Measurements from ENCODE around the gene SLC48A1. TPM values are rescaled to one million over a fixed set of nuclear protein-coding genes. Genes with fewer than 3 reads are reported as not detected.

Gene SLC48A1
- total RNA-seq, 4 donors from 2014 or later = 19.9 to 76.7 (median 23.1) TPM

DNA sequence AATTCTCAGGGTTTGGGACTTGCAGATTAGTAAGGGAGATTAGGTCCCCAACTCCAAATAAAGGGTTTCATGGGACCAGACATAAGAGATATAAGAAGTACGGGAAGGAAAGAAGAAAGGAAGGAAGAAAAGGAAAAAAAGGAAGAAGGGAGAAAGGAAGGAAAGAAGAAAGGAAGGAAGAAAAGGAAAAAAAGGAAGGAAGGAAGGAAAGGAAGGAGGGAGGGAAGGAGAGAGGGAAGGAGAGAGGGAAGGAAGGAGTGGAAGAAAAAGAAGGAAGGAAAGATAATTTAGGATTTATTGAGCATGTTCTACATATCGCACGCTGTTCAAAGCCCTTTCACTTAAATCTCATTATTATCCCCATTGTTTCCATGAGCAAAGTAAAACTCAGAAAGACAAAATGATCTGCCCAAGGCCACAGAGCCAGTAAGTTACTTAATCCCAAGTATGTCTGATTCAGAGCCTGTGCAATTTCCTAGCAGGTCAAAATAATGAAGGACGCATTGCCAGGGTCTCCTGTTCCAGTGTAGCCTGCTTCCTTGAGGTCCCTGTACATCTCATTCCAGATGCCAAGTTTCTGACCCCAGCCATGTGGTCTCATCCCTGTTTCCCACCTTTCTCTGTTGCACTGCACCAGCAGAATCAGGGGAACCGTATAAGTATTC is 50.5 kb downstream of the SLC48A1 start:
- no peaks in the 10 kb centered on the region for H3K27me3 ChIP-seq
- no peak for TF ChIP-seq POLR2A (IDR thresholded peaks at IDR 0.05)
- TF ChIP-seq POLR2AphosphoS5 (IDR thresholded peaks at IDR 0.05) = no peak
- TF ChIP-seq EP300 (IDR thresholded peaks at IDR 0.05; ENCODE audit: low read depth) = no peak
- no peak for TF ChIP-seq CTCF (IDR thresholded peaks at IDR 0.05)
- 94 to 98% methylated on average over 5 of the region's 5 CpGs for WGBS, 2 donors (ENCODE audit: low coverage in 1 of 2)
- in situ Hi-C loops (cut with MboI; ENCODE audit: low pct_ligation_motif_present in 1 of 4, low pct_unique_long_range_greater_than_20kb in 1 of 4, low sequenced_read_pairs in 3 of 4) = no loop called here
- peak overlapping the region; percentile 93 to 97 (median 96) for H3K27ac ChIP-seq
- no peak overlapping the region for H3K4me3 ChIP-seq
- peaks cover 39 to 65% (median 43%) of the 10 kb centered on the region in 4 donors for H3K4me1 ChIP-seq
- DNase-seq = no peak
- no peaks in the 10 kb centered on the region for H3K9me3 ChIP-seq
- intact Hi-C loops (cut with DNase I; ENCODE audit: low total_unique reads) = no loop called here
- H3K36me3 ChIP-seq = no peaks in the 10 kb centered on the region

DNA sequence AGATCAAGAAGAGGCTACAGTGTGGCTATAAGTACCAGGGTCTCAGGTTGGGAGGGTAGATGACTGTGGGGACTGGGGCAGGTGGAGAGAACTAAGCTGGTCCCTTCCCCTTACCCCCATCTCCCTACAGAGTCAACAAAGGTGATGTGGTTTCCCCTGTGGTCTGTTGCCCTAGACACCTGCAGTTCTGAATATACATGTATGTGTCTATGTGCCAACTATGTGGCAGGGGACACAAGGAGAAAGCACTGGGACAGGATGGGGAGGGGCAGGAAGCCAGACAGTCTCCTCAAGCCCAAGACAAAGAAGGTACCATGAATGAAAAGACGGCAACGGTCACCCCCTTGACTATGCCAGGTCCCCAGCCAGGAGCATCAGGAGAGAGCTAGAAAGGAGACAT is 51.2 kb downstream of the SLC48A1 start:
- Histone ChIP-seq H3K27me3 (no peaks in the 10 kb centered on the region), H3K9me3 (no peaks in the 10 kb centered on the region), H3K4me3 (no peak overlapping the region), H3K36me3 (no peaks in the 10 kb centered on the region), H3K4me1 (peaks cover 43 to 72% (median 47%) of the 10 kb centered on the region in 4 donors), H3K27ac (peak overlapping the region; percentile 49 to 96 (median 94))
- WGBS, 2 donors (ENCODE audit: low coverage in 1 of 2) = 88% methylated on average over 2 of the region's 2 CpGs; no CpG with 5 or more reads in 1 of the 2 donors
- intact Hi-C loops (cut with DNase I; ENCODE audit: low total_unique reads) (no loop called here), in situ Hi-C loops (cut with MboI; ENCODE audit: low pct_ligation_motif_present in 1 of 4, low pct_unique_long_range_greater_than_20kb in 1 of 4, low sequenced_read_pairs in 3 of 4) (no loop called here)
- no peak for TF ChIP-seq EP300 (IDR thresholded peaks at IDR 0.05; ENCODE audit: low read depth)
- no peak for TF ChIP-seq POLR2A (IDR thresholded peaks at IDR 0.05)
- DNase-seq = no peak

DNA sequence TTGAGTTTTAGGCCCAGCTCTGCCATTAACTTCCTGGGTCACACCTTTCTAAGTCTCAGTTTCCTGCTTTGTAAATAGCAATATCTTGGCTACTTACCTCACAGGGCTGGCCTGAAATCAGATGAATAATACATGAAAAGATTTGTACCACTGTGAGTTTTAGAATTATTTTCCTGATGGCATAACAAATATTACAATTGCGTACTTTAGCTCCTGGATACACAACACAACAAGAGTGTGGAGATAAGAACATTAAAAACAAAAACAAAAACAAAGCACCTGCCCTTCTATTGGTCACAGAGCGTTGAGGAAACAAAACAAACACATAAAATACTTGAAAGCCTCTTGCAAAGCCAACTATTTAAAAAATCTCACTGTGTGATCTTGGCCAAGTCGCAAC is 51.6 kb downstream of the SLC48A1 start:
- 70 to 80% methylated on average over 3 of the region's 3 CpGs for WGBS, 2 donors (ENCODE audit: low coverage in 1 of 2)
- in situ Hi-C loops (cut with MboI; ENCODE audit: low pct_ligation_motif_present in 1 of 4, low pct_unique_long_range_greater_than_20kb in 1 of 4, low sequenced_read_pairs in 3 of 4) = loop anchor here in 2 of 4 donors (25.0 kb wide), 1 partner anchor 87 kb away; the partner anchor contains the start of gene ENDOU (in 2 of the 2)

GRCh38 chr12:47825173-47825639 is 52.2 kb downstream of the SLC48A1 start:
- Histone ChIP-seq H3K36me3 (no peaks in the 10 kb centered on the region), H3K27ac (peak overlapping the region; percentile 49 to 96 (median 94)), H3K9me3 (no peaks in the 10 kb centered on the region), H3K4me3 (no peak overlapping the region), H3K27me3 (no peaks in the 10 kb centered on the region), H3K4me1 (peaks cover 48 to 76% (median 51%) of the 10 kb centered on the region in 4 donors)
- intact Hi-C loops (cut with DNase I; ENCODE audit: low total_unique reads) (no loop called here), in situ Hi-C loops (cut with MboI; ENCODE audit: low pct_ligation_motif_present in 1 of 4, low pct_unique_long_range_greater_than_20kb in 1 of 4, low sequenced_read_pairs in 3 of 4) (loop anchor here in 2 of 4 donors (25.0 kb wide), 1 partner anchor 88 kb away; the partner anchor contains the start of gene ENDOU (in 2 of the 2))
- no peak for DNase-seq
- TF ChIP-seq EP300 (IDR thresholded peaks at IDR 0.05; ENCODE audit: low read depth) (no peak), POLR2A (IDR thresholded peaks at IDR 0.05) (no peak), POLR2AphosphoS5 (IDR thresholded peaks at IDR 0.05) (no peak), CTCF (IDR thresholded peaks at IDR 0.05) (no peak)
- WGBS, 2 donors (ENCODE audit: low coverage in 1 of 2) = 53 to 58% methylated on average over 6 of the region's 6 CpGs

More for the DNA sequence above, 51.6 kb downstream of the SLC48A1 start:
- peaks cover 48 to 76% (median 51%) of the 10 kb centered on the region in 4 donors for H3K4me1 ChIP-seq
- TF ChIP-seq CTCF (IDR thresholded peaks at IDR 0.05) = no peak
- TF ChIP-seq EP300 (IDR thresholded peaks at IDR 0.05; ENCODE audit: low read depth) = no peak
- no peaks in the 10 kb centered on the region for H3K27me3 ChIP-seq
- no peak overlapping the region for H3K4me3 ChIP-seq
- intact Hi-C loops (cut with DNase I; ENCODE audit: low total_unique reads) = no loop called here
- H3K36me3 ChIP-seq = no peaks in the 10 kb centered on the region
- H3K27ac ChIP-seq = peak overlapping the region; percentile 49 to 96 (median 94)
- H3K9me3 ChIP-seq = no peaks in the 10 kb centered on the region
- no peak for DNase-seq
